WTC11 (cell line): ENCODE results near the gene SBK1.

Experiments used
- NFATC4 ChIP-seq: fragments of 250-450 bp; sonication (Bioruptor Pico); IDR thresholded peaks from 2 replicates; pipeline ENCODE4 v1.9.0; 2021; ENCODE audit warnings: mild to moderate bottlenecking
- NR2C2 ChIP-seq: sonication (generic); formaldehyde crosslinking; IDR thresholded peaks from 2 replicates; pipeline ENCODE4 v1.8.0; 2022; ENCODE audit warnings: mild to moderate bottlenecking, missing genetic modification reagents
- PRDM15 ChIP-seq: sonication (generic); formaldehyde crosslinking; IDR thresholded peaks from 2 replicates; pipeline ENCODE4 v1.8.0; 2022; ENCODE audit warnings: missing genetic modification reagents
- SP1 ChIP-seq: sonication (generic); formaldehyde crosslinking; conservative IDR thresholded peaks from 2 replicates; pipeline ENCODE4 v1.8.1; 2022; ENCODE audit warnings: missing genetic modification reagents

- TF ChIP-seq NR2C2 (CRISPR knock-in tag), result no peak
- no peak for TF ChIP-seq NFATC4
- TF ChIP-seq SP1 (CRISPR knock-in tag), result no peak
- no peak for TF ChIP-seq PRDM15 (CRISPR knock-in tag)
These were observed 19.1 kb downstream of the SBK1 start for GRCh38 chr16:28311413-28311812.
